Adrenal gland (tissue), 5 donors: ENCODE measurements around the gene SBF1.

ENCODE experiments used
- POLR2A ChIP-seq, 2 donors: fragments of 450-650 bp; IDR thresholded peaks; one replicate each; pipeline ENCODE4 v1.6.1; 2017; ENCODE audit warnings: antibody characterized with exemption in 2 of 2, mild to moderate bottlenecking in 2 of 2, moderate library complexity in 1 of 2
- TF ChIP-seq, protein P1 (sequence below), 6 experiments: fragments of 450-650 bp in 4 of 6; fragments of 200-600 bp in 2 of 6; sonication (generic) in 1 of 6; IDR thresholded peaks; 1 replicate in 5 of 6; 2 replicates in 1 of 6; pipeline versions ENCODE4 v1.5.1 to v1.8.0; 2016 to 2021; ENCODE audit warnings: antibody characterized with exemption in 6 of 6, mild to moderate bottlenecking in 2 of 6, moderate library complexity in 1 of 6
- donor health status: DM: no; HTN: no; CAD: no.

DNA sequence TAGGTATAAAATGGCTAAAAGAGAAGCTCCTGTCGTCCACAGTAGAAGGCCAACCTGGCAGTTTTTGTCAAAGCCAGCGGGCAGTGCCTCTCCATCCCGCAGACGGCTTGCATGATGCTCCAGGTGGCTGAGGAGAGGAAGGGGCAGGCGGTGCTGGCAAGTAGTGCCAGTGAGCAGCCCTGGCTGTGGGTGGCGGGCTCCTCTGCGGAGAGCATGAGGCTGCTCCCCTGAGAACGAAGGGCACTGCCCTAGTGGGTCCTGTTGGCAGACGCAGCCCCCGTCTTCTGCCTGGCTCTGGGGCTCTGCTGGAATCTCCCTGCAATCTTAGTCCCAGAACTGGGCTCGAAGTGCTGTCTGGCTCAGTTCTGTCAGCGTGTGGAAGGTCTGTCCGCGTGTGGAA lies 50.9 kb downstream of the SBF1 start:
- TF ChIP-seq, protein P1, sequence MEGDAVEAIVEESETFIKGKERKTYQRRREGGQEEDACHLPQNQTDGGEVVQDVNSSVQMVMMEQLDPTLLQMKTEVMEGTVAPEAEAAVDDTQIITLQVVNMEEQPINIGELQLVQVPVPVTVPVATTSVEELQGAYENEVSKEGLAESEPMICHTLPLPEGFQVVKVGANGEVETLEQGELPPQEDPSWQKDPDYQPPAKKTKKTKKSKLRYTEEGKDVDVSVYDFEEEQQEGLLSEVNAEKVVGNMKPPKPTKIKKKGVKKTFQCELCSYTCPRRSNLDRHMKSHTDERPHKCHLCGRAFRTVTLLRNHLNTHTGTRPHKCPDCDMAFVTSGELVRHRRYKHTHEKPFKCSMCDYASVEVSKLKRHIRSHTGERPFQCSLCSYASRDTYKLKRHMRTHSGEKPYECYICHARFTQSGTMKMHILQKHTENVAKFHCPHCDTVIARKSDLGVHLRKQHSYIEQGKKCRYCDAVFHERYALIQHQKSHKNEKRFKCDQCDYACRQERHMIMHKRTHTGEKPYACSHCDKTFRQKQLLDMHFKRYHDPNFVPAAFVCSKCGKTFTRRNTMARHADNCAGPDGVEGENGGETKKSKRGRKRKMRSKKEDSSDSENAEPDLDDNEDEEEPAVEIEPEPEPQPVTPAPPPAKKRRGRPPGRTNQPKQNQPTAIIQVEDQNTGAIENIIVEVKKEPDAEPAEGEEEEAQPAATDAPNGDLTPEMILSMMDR (IDR thresholded peaks at IDR 0.05), result no peak
- TF ChIP-seq POLR2A (IDR thresholded peaks at IDR 0.05), result no peak
